Endothelial cell of umbilical vein (primary cell): ENCODE results near the gene PSORS1C1. TPM values are rescaled to one million over a fixed set of nuclear protein-coding genes. Genes with fewer than 3 reads are reported as not detected.

Experiments
- BruUV-seq: library from RNA; stranded (reverse); fragments of 400-500 nt; replicated peaks from 2 replicates; lab custom pipeline; 2021; lab: Mats Ljungman, UMichigan
- CTCF ChIA-PET: fragments of 300-600, 350-600 bp; sonication (Branson Sonifier 250); formaldehyde crosslinking; loops from one replicate; lab custom pipeline; 2021; ENCODE audit warnings: antibody characterized with exemption, inconsistent platforms; lab: Charles Lee
- POLR2A ChIA-PET: fragments of 300-600, 350-600 bp; sonication (Branson Sonifier 250); formaldehyde crosslinking; loops from one replicate; lab custom pipeline; 2021; ENCODE audit warnings: antibody characterized with exemption, inconsistent platforms; lab: Charles Lee
- DNase-seq: peaks from one replicate; pipeline ENCODE4 v3.0.0-alpha.2; 2011; ENCODE audit warnings: low read depth, low spot score
- FAIRE-seq: peaks from 2 replicates; lab custom pipeline; 2011; peaks lifted over from hg19 to GRCh38; lab: Jason Lieb, UNC
- H2AFZ ChIP-seq: 2 replicates; pipeline ENCODE4 v1.6.0; 2012; ENCODE audit warnings: low read depth, low read length, control low read depth, inconsistent platforms
- H3K27ac ChIP-seq: 2 replicates; pipeline ENCODE4 v1.5.1; 2011; ENCODE audit warnings: low read depth, mild to moderate bottlenecking, control low read depth, low read length, moderate library complexity; ENCODE audit not compliant: insufficient read depth
- H3K27me3 ChIP-seq, 2 experiments: 2 replicates each; pipeline versions ENCODE4 v1.6.0 to v1.6.1; 2011; ENCODE audit warnings: low read length in 2 of 2, mixed read lengths in 1 of 2; ENCODE audit not compliant: control insufficient read depth in 2 of 2, insufficient read depth in 2 of 2
- H3K36me3 ChIP-seq, 2 experiments: 2 replicates in 1 of 2; 3 replicates in 1 of 2; pipeline ENCODE4 v1.5.1; 2011; ENCODE audit warnings: low read length in 2 of 2, mild to moderate bottlenecking in 1 of 2, moderate library complexity in 1 of 2; ENCODE audit not compliant: control insufficient read depth in 2 of 2, insufficient read depth in 2 of 2; ENCODE audit errors: extremely low read depth in 1 of 2
- H3K4me1 ChIP-seq: 3 replicates; pipeline ENCODE4 v1.5.1; 2011; ENCODE audit warnings: mild to moderate bottlenecking, low read length; ENCODE audit not compliant: control insufficient read depth, insufficient read depth; ENCODE audit errors: extremely low read depth
- H3K4me2 ChIP-seq: 2 replicates; pipeline ENCODE4 v1.6.1; 2011; ENCODE audit warnings: low read length, control low read depth, mixed read lengths; ENCODE audit not compliant: insufficient read depth
- H3K4me3 ChIP-seq, 3 experiments: fragments of 200-600 bp in 1 of 3; sonication (generic), shearing (Covaris generic) in 1 of 3; replicated peaks in 1 of 3; 2 replicates each; pipeline ENCODE4 v1.5.1; 2011 to 2016; ENCODE audit warnings: control low read depth in 3 of 3, low read length in 3 of 3, mild to moderate bottlenecking in 2 of 3, inconsistent platforms in 1 of 3, low read depth in 1 of 3, moderate library complexity in 1 of 3; ENCODE audit not compliant: insufficient read depth in 1 of 3
- H3K79me2 ChIP-seq: 2 replicates; pipeline ENCODE4 v1.6.0; 2012; ENCODE audit warnings: low read length, inconsistent platforms; ENCODE audit not compliant: control insufficient read depth, insufficient read depth
- H3K9ac ChIP-seq: replicated peaks from 2 replicates; pipeline ENCODE3; 2011; ENCODE audit warnings: low read length, control low read depth; ENCODE audit not compliant: insufficient read depth; ENCODE audit errors: extremely low read depth
- H3K9me1 ChIP-seq: replicated peaks from 3 replicates; pipeline ENCODE4 v1.6.0; 2011; ENCODE audit warnings: mild to moderate bottlenecking, low read length; ENCODE audit not compliant: control insufficient read depth, insufficient read depth; ENCODE audit errors: extremely low read depth
- H3K9me3 ChIP-seq: replicated peaks from 2 replicates; pipeline ENCODE4 v1.5.1; 2012; ENCODE audit warnings: low read length, inconsistent platforms; ENCODE audit not compliant: control insufficient read depth, insufficient read depth
- H4K20me1 ChIP-seq: replicated peaks from 2 replicates; pipeline ENCODE3; 2011; ENCODE audit warnings: mild to moderate bottlenecking, low read length; ENCODE audit not compliant: control insufficient read depth, insufficient read depth; ENCODE audit errors: extremely low read depth
- EZH2 ChIP-seq: IDR thresholded peaks from 2 replicates; pipeline ENCODE4 v1.6.1; 2012; ENCODE audit warnings: borderline replicate concordance, low read depth, mild to moderate bottlenecking, moderate library complexity, low read length, inconsistent platforms; ENCODE audit not compliant: severe bottlenecking
- FOS ChIP-seq: IDR thresholded peaks from 2 replicates; pipeline ENCODE4 v1.6.1; 2011; ENCODE audit warnings: mild to moderate bottlenecking, low read length, moderate library complexity, borderline replicate concordance; ENCODE audit not compliant: insufficient read depth
- GATA2 ChIP-seq: IDR thresholded peaks from 2 replicates; pipeline ENCODE4 v1.7.0; 2011; ENCODE audit warnings: low read depth, mild to moderate bottlenecking, moderate library complexity, mixed read lengths, low read length; ENCODE audit not compliant: insufficient read length, insufficient read depth
- JUN ChIP-seq: IDR thresholded peaks from 2 replicates; pipeline ENCODE4 v1.6.1; 2011; ENCODE audit warnings: borderline replicate concordance, low read depth; ENCODE audit not compliant: insufficient read length, insufficient read depth
- MYC ChIP-seq: IDR thresholded peaks from one replicate; pipeline ENCODE4 v1.6.1; 2011; ENCODE audit warnings: mild to moderate bottlenecking, low read depth, low read length
- POLR2A ChIP-seq: IDR thresholded peaks from 2 replicates; pipeline ENCODE4 v1.6.1; 2012; ENCODE audit warnings: low read depth, mild to moderate bottlenecking, control low read depth, low read length
- POLR2AphosphoS5 ChIP-seq: IDR thresholded peaks from 2 replicates; pipeline ENCODE4 v1.6.1; 2012; ENCODE audit warnings: low read depth, mild to moderate bottlenecking, control low read depth, low read length, moderate library complexity; ENCODE audit not compliant: insufficient read depth
- dilution Hi-C: fragments of 300-500 bp; cut with MboI; formaldehyde crosslinking; loops from one replicate; pipeline ENCODE4 v1.15.0; 2019; ENCODE audit warnings: low sequenced_read_pairs; ENCODE audit not compliant: extremely low pct_ligation_motif_present
- intact Hi-C: fragments of 100-400 bp; cut with micrococcal nuclease; formaldehyde crosslinking; loops from one replicate; pipeline ENCODE4 v1.10.0; 2022
- polyA plus RNA-seq, 4 experiments: library from polyadenylated mRNA; depleted of rRNA in 3 of 4; stranded (reverse) in 3 of 4; unstranded in 1 of 4; fragments of >200 nt; gene quantifications; 2 replicates each; pipeline versions ENCODE4 v1.2.1 to v1.2.3, GENCODE V29; 2011 to 2012; ENCODE audit warnings: missing spikeins in 1 of 4
- total RNA-seq: library from RNA; stranded (reverse); gene quantifications from 2 replicates; pipeline ENCODE4 v1.2.3, GENCODE V29; 2021
- TF ChIP-seq, protein P1 (sequence below): IDR thresholded peaks from 2 replicates; pipeline ENCODE4 v1.6.1; 2011; ENCODE audit not compliant: insufficient read depth, insufficient read length
- TF ChIP-seq, protein P2 (sequence below), 2 donors: IDR thresholded peaks; 1 replicate in 1 of 2; 2 replicates in 1 of 2; pipeline ENCODE4 v1.5.1; 2011; ENCODE audit warnings: low read length in 2 of 2, mild to moderate bottlenecking in 2 of 2, moderate library complexity in 2 of 2, control low read depth in 1 of 2, inconsistent platforms in 1 of 2, low read depth in 1 of 2; ENCODE audit not compliant: insufficient read depth in 1 of 2; ENCODE audit errors: extremely low read depth in 1 of 2

Gene PSORS1C1
- total and polyA plus RNA-seq, 2 donors (not counting 3 experiments of a cell fraction or from before 2014, with no cell fraction given), result 1.1 to 13.2 TPM

DNA sequence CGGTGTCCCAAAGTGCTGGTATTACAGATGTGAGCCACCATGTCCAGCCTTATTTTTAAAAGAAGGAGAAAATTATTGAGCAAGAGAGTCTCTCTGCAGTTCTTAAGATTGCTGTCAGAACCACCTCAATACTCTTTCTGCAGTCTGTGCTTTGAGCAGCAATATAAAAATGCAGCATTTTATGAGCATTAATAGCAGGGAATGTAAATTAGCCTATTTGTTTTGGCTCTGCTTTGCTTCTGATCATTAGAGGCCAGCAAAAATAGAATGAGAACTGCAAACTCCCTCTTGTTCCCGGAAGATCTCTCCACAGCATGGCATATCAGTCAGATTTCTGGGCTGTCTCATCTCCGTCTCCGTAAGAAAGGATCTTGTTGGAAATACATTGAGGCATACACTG, 38.0 kb upstream of the PSORS1C1 start:
- peaks cover under 1 to 3% of the 10 kb centered on the region in 2 experiments for H3K27me3 ChIP-seq
- no peak overlapping the region for H3K27ac ChIP-seq
- dilution Hi-C loops, result no loop called here
- H3K9me1 ChIP-seq, result no peaks in the 10 kb centered on the region
- H3K9me3 ChIP-seq, result no peaks in the 10 kb centered on the region
- no peaks in the 10 kb centered on the region for H3K36me3 ChIP-seq
- no peak for TF ChIP-seq FOS
- no peak for TF ChIP-seq EZH2
- TF ChIP-seq GATA2, result no peak
- TF ChIP-seq POLR2AphosphoS5, result no peak
- TF ChIP-seq, protein P1, sequence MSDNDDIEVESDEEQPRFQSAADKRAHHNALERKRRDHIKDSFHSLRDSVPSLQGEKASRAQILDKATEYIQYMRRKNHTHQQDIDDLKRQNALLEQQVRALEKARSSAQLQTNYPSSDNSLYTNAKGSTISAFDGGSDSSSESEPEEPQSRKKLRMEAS, result no peak
- TF ChIP-seq MYC, result no peak
- no peak for TF ChIP-seq POLR2A
- TF ChIP-seq, protein P2, sequence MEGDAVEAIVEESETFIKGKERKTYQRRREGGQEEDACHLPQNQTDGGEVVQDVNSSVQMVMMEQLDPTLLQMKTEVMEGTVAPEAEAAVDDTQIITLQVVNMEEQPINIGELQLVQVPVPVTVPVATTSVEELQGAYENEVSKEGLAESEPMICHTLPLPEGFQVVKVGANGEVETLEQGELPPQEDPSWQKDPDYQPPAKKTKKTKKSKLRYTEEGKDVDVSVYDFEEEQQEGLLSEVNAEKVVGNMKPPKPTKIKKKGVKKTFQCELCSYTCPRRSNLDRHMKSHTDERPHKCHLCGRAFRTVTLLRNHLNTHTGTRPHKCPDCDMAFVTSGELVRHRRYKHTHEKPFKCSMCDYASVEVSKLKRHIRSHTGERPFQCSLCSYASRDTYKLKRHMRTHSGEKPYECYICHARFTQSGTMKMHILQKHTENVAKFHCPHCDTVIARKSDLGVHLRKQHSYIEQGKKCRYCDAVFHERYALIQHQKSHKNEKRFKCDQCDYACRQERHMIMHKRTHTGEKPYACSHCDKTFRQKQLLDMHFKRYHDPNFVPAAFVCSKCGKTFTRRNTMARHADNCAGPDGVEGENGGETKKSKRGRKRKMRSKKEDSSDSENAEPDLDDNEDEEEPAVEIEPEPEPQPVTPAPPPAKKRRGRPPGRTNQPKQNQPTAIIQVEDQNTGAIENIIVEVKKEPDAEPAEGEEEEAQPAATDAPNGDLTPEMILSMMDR (IDR thresholded peaks at IDR 0.05; ENCODE audit: extremely low read depth in 1 of 2, insufficient read depth in 1 of 2, low read depth in 1 of 2, low read length in 2 of 2), result no peak
- no peak for TF ChIP-seq JUN
- BruUV-seq, result no TSS peak
- H3K79me2 ChIP-seq, result no peaks in the 10 kb centered on the region
- intact Hi-C loops, result no loop called here
- no peak overlapping the region for H3K9ac ChIP-seq
- DNase-seq (no peak), FAIRE-seq (no peak)
- H3K4me2 ChIP-seq, result no peak overlapping the region
- ChIA-PET POLR2A (interaction anchor here (0.5 kb wide), 1 partner anchor 462 kb away, joined by 5 read pairs; no protein-coding TSS in a partner anchor), CTCF (no interaction called here)
- H4K20me1 ChIP-seq, result no peaks in the 10 kb centered on the region
- peaks cover 10% of the 10 kb centered on the region for H3K4me1 ChIP-seq
- H2AFZ ChIP-seq, result no peak overlapping the region
- H3K4me3 ChIP-seq, result no peak overlapping the region
